ENCODE results near the gene NDST4. TPM values are rescaled to one million over a fixed set of nuclear protein-coding genes. Genes with fewer than 3 reads are reported as not detected.

NDST4 gene
- total and polyA plus RNA-seq, 2 donors (not counting 1 experiment from before 2014, with no cell fraction given): not detected

DNA sequence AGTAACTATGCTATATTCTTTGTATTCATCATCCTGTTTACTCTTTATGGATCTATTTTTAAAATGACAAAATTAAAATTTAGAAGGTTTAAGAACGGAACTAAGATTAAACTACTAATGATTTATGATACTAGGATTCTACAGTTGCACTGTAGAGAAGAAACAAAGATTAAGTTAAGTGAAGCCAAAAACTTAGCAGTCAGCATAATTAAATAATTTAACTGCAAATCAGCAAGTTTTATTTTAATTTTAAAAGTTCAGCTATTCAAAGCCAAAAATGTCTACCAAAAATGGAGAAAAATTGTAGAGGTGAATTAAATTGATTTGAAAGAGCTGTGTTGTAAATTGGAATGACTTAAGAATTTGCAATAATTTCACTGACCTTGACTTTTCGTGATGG is 30.8 kb downstream of the NDST4 start:
- TF ChIP-seq EZH2 (IDR thresholded peaks at IDR 0.05; ENCODE audit: low read length, missing control alignments): no peak

DNA sequence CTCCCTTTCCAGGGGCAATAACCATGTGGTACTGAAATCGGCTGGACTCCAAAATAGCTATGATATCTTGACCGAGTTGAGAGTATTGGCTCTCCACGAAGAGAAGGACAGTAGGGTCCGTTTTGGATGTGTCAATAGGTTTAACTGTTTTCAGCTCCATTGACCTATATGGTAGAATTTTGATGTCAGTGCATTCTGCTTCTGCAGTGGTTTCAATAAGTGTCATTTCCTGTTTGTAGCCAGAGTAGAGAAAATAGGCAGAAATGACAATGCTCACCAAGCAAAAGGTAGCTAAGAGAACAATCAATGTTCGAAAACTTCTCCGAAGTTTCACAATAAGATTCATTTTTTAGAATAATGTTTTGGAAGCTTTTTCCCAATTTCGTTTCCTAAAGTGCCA is 36.7 kb downstream of the NDST4 start:
- no peak overlapping the region for H2AFZ ChIP-seq (ENCODE audit: low read length)

More for the DNA sequence above, 30.8 kb downstream of the NDST4 start:
- no peak for DNase-seq (ENCODE audit: low read depth in 2 of 2)
- H3K9me3 ChIP-seq (ENCODE audit: control insufficient read depth, insufficient read depth, low read depth, low read length): no peaks in the 10 kb centered on the region
- H3K4me3 ChIP-seq (replicated peaks in 1 of 4; ENCODE audit: control extremely low read depth in 1 of 4, insufficient read depth in 1 of 4, low read depth in 3 of 4, low read length in 4 of 4): no peak overlapping the region
- no peaks in the 10 kb centered on the region for H3K27me3 ChIP-seq (ENCODE audit: control insufficient read depth, insufficient read depth, low read length)
- no peak overlapping the region for H2AFZ ChIP-seq (ENCODE audit: low read length)
- no peaks in the 10 kb centered on the region for H3K79me2 ChIP-seq (ENCODE audit: control insufficient read depth, insufficient read depth, low read length)
- no peaks in the 10 kb centered on the region for H3K4me1 ChIP-seq (ENCODE audit: control insufficient read depth, extremely low read depth, insufficient read depth, low read length)
- no peaks in the 10 kb centered on the region for H3K36me3 ChIP-seq (ENCODE audit: control insufficient read depth, insufficient read depth, low read length)
- no peak overlapping the region for H3K4me2 ChIP-seq (ENCODE audit: extremely low read depth, insufficient read depth, low read length)
- no peaks in the 10 kb centered on the region for H4K20me1 ChIP-seq (ENCODE audit: control insufficient read depth, extremely low read depth, insufficient read depth, low read length)
- H3K9ac ChIP-seq (ENCODE audit: insufficient read depth, low read length): no peak overlapping the region
- no peak overlapping the region for H3K27ac ChIP-seq (ENCODE audit: insufficient read depth, low read length)

DNA sequence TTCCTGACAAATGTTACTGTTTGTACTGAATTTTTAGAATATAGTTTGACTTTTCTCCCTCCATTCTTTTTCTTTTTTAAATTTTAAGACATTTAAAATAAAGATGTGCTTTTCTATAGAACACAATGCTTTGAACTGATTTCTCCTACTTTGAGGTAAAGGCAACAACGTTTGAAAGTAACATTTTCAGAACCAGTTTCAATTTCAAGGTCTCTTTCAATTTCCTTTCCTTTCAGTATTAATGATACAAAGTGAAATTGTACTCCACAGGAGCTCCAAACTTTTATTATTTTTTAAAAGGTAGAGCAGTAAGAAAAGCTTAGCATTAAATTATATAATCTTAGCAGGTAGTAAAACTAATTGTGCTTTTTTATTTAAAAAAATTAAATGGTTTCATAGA is 54.9 kb downstream of the NDST4 start:
- no peak overlapping the region for H2AFZ ChIP-seq (ENCODE audit: low read length)

More for the DNA sequence above, 36.7 kb downstream of the NDST4 start:
- H3K9me3 ChIP-seq (ENCODE audit: control insufficient read depth, insufficient read depth, low read depth, low read length): no peaks in the 10 kb centered on the region
- H3K27ac ChIP-seq (ENCODE audit: insufficient read depth, low read length): no peak overlapping the region
- H3K9ac ChIP-seq (ENCODE audit: insufficient read depth, low read length): no peak overlapping the region
- DNase-seq (ENCODE audit: low read depth in 2 of 2): no peak
- H3K36me3 ChIP-seq (ENCODE audit: control insufficient read depth, insufficient read depth, low read length): no peaks in the 10 kb centered on the region
- H4K20me1 ChIP-seq (ENCODE audit: control insufficient read depth, extremely low read depth, insufficient read depth, low read length): no peaks in the 10 kb centered on the region
- H3K4me1 ChIP-seq (ENCODE audit: control insufficient read depth, extremely low read depth, insufficient read depth, low read length): no peaks in the 10 kb centered on the region
- no peak for TF ChIP-seq EZH2 (IDR thresholded peaks at IDR 0.05; ENCODE audit: low read length, missing control alignments)
- TF ChIP-seq, protein P1, sequence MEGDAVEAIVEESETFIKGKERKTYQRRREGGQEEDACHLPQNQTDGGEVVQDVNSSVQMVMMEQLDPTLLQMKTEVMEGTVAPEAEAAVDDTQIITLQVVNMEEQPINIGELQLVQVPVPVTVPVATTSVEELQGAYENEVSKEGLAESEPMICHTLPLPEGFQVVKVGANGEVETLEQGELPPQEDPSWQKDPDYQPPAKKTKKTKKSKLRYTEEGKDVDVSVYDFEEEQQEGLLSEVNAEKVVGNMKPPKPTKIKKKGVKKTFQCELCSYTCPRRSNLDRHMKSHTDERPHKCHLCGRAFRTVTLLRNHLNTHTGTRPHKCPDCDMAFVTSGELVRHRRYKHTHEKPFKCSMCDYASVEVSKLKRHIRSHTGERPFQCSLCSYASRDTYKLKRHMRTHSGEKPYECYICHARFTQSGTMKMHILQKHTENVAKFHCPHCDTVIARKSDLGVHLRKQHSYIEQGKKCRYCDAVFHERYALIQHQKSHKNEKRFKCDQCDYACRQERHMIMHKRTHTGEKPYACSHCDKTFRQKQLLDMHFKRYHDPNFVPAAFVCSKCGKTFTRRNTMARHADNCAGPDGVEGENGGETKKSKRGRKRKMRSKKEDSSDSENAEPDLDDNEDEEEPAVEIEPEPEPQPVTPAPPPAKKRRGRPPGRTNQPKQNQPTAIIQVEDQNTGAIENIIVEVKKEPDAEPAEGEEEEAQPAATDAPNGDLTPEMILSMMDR (conservative IDR thresholded peaks at IDR 0.05 in 1 of 2, IDR thresholded peaks at IDR 0.05 in 1 of 2; ENCODE audit: low read depth in 1 of 2, low read length in 2 of 2): no peak
- no peak overlapping the region for H3K4me3 ChIP-seq (replicated peaks in 1 of 4; ENCODE audit: control extremely low read depth in 1 of 4, insufficient read depth in 1 of 4, low read depth in 3 of 4, low read length in 4 of 4)
- H3K27me3 ChIP-seq (ENCODE audit: control insufficient read depth, insufficient read depth, low read length): no peaks in the 10 kb centered on the region
- no peaks in the 10 kb centered on the region for H3K79me2 ChIP-seq (ENCODE audit: control insufficient read depth, insufficient read depth, low read length)
- H3K4me2 ChIP-seq (ENCODE audit: extremely low read depth, insufficient read depth, low read length): no peak overlapping the region

More for the DNA sequence above, 54.9 kb downstream of the NDST4 start:
- Histone ChIP-seq H3K9ac (ENCODE audit: insufficient read depth, low read length) (no peak overlapping the region), H3K27ac (ENCODE audit: insufficient read depth, low read length) (no peak overlapping the region), H3K4me1 (ENCODE audit: control insufficient read depth, extremely low read depth, insufficient read depth, low read length) (no peaks in the 10 kb centered on the region), H3K9me3 (ENCODE audit: control insufficient read depth, insufficient read depth, low read depth, low read length) (no peaks in the 10 kb centered on the region), H3K36me3 (ENCODE audit: control insufficient read depth, insufficient read depth, low read length) (no peaks in the 10 kb centered on the region), H3K4me3 (replicated peaks in 1 of 4; ENCODE audit: control extremely low read depth in 1 of 4, insufficient read depth in 1 of 4, low read depth in 3 of 4, low read length in 4 of 4) (no peak overlapping the region), H3K27me3 (ENCODE audit: control insufficient read depth, insufficient read depth, low read length) (no peaks in the 10 kb centered on the region), H3K79me2 (ENCODE audit: control insufficient read depth, insufficient read depth, low read length) (no peaks in the 10 kb centered on the region), H4K20me1 (ENCODE audit: control insufficient read depth, extremely low read depth, insufficient read depth, low read length) (no peaks in the 10 kb centered on the region), H3K4me2 (ENCODE audit: extremely low read depth, insufficient read depth, low read length) (no peak overlapping the region)
- no peak for TF ChIP-seq EZH2 (IDR thresholded peaks at IDR 0.05; ENCODE audit: low read length, missing control alignments)
- TF ChIP-seq, protein P1 (conservative IDR thresholded peaks at IDR 0.05 in 1 of 2, IDR thresholded peaks at IDR 0.05 in 1 of 2; ENCODE audit: low read depth in 1 of 2, low read length in 2 of 2): no peak
- DNase-seq (ENCODE audit: low read depth in 2 of 2): no peak
